PC-9 (cell line): ENCODE measurements around the gene TRAM2.

Source experiments
- CTCF ChIP-seq: fragments of 200-600 bp; sonication (generic); conservative IDR thresholded peaks from 2 replicates; pipeline ENCODE4 v1.6.1; 2017; ENCODE audit warnings: mixed run types, antibody characterized with exemption, mild to moderate bottlenecking, moderate library complexity
- EZH2 ChIP-seq: fragments of 200-600 bp; sonication (generic); IDR thresholded peaks from 2 replicates; pipeline ENCODE4 v1.8.0; 2017; ENCODE audit warnings: antibody characterized with exemption, low read depth

GRCh38 chr6:52527436-52527835, 49.4 kb downstream of the TRAM2 start:
- TF ChIP-seq CTCF (no peak), EZH2 (no peak)
